ENCODE data around the gene MAGEB2. TPM values are rescaled to one million over a fixed set of nuclear protein-coding genes. Genes with fewer than 3 reads are reported as not detected.

The MAGEB2 gene, protein sequence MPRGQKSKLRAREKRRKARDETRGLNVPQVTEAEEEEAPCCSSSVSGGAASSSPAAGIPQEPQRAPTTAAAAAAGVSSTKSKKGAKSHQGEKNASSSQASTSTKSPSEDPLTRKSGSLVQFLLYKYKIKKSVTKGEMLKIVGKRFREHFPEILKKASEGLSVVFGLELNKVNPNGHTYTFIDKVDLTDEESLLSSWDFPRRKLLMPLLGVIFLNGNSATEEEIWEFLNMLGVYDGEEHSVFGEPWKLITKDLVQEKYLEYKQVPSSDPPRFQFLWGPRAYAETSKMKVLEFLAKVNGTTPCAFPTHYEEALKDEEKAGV
- not detected in 2 replicates for total RNA-seq (ENCODE audit: low replicate concordance)

DNA sequence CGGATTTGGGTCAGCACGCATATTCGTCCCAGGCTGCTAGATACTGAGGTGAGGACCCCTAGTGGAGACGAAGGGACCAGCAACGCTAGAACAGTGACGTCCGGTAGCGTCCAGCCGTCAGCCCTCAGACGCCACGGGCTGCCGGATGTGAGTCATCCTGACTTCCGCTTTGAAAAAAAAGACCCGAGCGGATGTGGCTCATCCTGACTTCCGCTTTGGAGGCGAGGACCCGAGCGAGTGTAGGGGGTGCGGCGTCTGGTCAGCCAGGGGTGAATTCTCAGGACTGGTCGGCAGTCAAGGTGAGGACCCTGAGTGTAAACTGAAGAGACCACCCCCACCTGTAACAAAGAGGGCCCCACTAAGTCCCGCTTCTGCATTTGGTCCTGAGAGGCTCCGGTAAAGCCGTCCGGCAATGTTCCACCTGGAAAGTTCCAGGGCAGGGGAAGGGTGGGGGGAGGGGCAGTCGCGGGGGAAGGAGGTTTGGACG, at the start of gene MAGEB2:
Gene MAGEB2 (plus strand): TSS at position 207 of the 487 bp plus-strand sequence. CDS start 3,018 bp downstream, outside the sequence.
- H3K27me3 Mint-ChIP-seq (ENCODE audit: insufficient read depth, low read depth), result peaks cover 3% of the 10 kb centered on the region
- Histone ChIP-seq H2AFZ (replicated peaks) (no peak within 1 kb of the TSS), H3K9ac (no peak within 1 kb of the TSS), H3K4me2 (no peak within 1 kb of the TSS), H3K27me3 (no peaks in the 10 kb centered on the region), H3F3A (ENCODE audit: low read depth) (no peaks in the 10 kb centered on the region), H4K20me1 (ENCODE audit: low read depth) (no peaks in the 10 kb centered on the region), H3K79me2 (ENCODE audit: low read depth) (no peaks in the 10 kb centered on the region), H3K36me3 (no peaks in the 10 kb centered on the region), H3K4me1 (no peaks in the 10 kb centered on the region), H3K4me3 (no peak within 1 kb of the TSS), H3K27ac (no peak within 1 kb of the TSS), H3K9me3 (ENCODE audit: low read depth) (no peaks in the 10 kb centered on the region)
- no peaks in the 10 kb centered on the region for H3K4me1 Mint-ChIP-seq
- no peak within 1 kb of the TSS for H3K4me3 Mint-ChIP-seq
- no peaks in the 10 kb centered on the region for H3K36me3 Mint-ChIP-seq
- no peak within 1 kb of the TSS for H3K27ac Mint-ChIP-seq
- TF ChIP-seq, protein P1, sequence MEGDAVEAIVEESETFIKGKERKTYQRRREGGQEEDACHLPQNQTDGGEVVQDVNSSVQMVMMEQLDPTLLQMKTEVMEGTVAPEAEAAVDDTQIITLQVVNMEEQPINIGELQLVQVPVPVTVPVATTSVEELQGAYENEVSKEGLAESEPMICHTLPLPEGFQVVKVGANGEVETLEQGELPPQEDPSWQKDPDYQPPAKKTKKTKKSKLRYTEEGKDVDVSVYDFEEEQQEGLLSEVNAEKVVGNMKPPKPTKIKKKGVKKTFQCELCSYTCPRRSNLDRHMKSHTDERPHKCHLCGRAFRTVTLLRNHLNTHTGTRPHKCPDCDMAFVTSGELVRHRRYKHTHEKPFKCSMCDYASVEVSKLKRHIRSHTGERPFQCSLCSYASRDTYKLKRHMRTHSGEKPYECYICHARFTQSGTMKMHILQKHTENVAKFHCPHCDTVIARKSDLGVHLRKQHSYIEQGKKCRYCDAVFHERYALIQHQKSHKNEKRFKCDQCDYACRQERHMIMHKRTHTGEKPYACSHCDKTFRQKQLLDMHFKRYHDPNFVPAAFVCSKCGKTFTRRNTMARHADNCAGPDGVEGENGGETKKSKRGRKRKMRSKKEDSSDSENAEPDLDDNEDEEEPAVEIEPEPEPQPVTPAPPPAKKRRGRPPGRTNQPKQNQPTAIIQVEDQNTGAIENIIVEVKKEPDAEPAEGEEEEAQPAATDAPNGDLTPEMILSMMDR (IDR thresholded peaks at IDR 0.05), result peak; percentile 10
- no peak for TF ChIP-seq EZH2phosphoT487 (IDR thresholded peaks at IDR 0.05)
- TF ChIP-seq EZH2 (IDR thresholded peaks at IDR 0.05), result no peak
- H3K9me3 Mint-ChIP-seq, result peaks cover 4% of the 10 kb centered on the region
- DNase-seq (ENCODE audit: low spot score), result no peak

DNA sequence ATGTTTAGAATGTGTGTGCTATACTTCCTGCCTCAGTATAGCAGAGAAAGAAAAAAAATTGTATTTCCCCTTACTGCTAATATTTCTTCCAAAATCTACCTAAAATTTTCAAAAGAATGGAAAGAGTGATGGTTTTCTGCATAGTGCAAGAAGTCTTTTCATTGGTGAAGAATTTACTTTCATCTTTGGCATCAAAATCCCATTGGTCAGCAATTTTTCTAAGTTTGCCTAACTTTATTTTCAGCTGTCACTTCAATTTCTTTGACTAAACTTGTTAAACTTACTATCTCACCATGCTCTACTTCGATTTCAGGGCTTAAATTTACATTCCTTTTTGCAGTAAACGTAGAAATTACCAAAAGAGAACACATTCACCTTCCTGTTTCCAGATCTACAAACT, 44.5 kb upstream of the MAGEB2 start:
- Histone ChIP-seq H3F3A (ENCODE audit: low read depth) (no peaks in the 10 kb centered on the region), H4K20me1 (ENCODE audit: low read depth) (no peaks in the 10 kb centered on the region), H3K9ac (no peak overlapping the region), H3K27ac (no peak overlapping the region), H3K4me1 (no peaks in the 10 kb centered on the region), H3K36me3 (no peaks in the 10 kb centered on the region), H3K4me2 (no peak overlapping the region), H3K27me3 (no peaks in the 10 kb centered on the region), H2AFZ (replicated peaks) (no peak overlapping the region), H3K79me2 (ENCODE audit: low read depth) (no peaks in the 10 kb centered on the region), H3K9me3 (ENCODE audit: low read depth) (no peaks in the 10 kb centered on the region), H3K4me3 (no peak overlapping the region)
- TF ChIP-seq, protein P1 (IDR thresholded peaks at IDR 0.05), result no peak
- TF ChIP-seq EZH2 (IDR thresholded peaks at IDR 0.05) (no peak), EZH2phosphoT487 (IDR thresholded peaks at IDR 0.05) (no peak)
- Mint-ChIP-seq H3K9me3 (no peaks in the 10 kb centered on the region), H3K27ac (no peak overlapping the region), H3K4me1 (no peaks in the 10 kb centered on the region), H3K27me3 (ENCODE audit: insufficient read depth, low read depth) (no peaks in the 10 kb centered on the region), H3K36me3 (no peaks in the 10 kb centered on the region), H3K4me3 (no peak overlapping the region)
- no peak for DNase-seq (ENCODE audit: low spot score)

DNA sequence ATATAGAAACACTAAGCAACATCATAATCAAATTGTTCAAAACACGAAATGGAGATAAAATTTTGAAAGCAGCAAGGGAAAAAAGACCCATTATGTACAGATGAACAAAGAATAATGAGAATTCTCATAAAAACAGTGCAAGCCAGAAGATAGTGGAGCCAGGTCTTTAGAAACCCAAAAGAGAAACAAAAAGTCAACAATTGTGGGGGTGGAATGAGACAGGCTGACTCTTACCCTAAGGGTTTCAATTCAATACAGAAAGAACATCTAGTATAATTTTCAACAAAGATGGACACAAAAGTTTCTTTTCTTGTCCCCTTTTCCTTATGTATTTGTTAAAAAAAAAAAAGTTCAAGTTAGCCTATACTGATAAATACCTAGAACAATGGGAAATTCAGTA, 34.0 kb upstream of the MAGEB2 start:
- no peak overlapping the region for H3K4me3 ChIP-seq
- H3K27ac ChIP-seq, result no peak overlapping the region
- H3K9ac ChIP-seq, result no peak overlapping the region
- Mint-ChIP-seq H3K27ac (no peak overlapping the region), H3K27me3 (ENCODE audit: insufficient read depth, low read depth) (peaks cover 2% of the 10 kb centered on the region), H3K4me3 (no peak overlapping the region), H3K9me3 (no peaks in the 10 kb centered on the region), H3K36me3 (no peaks in the 10 kb centered on the region), H3K4me1 (no peaks in the 10 kb centered on the region)
- TF ChIP-seq EZH2phosphoT487 (IDR thresholded peaks at IDR 0.05) (no peak), EZH2 (IDR thresholded peaks at IDR 0.05) (no peak)
- TF ChIP-seq, protein P1 (IDR thresholded peaks at IDR 0.05), result no peak
- no peaks in the 10 kb centered on the region for H4K20me1 ChIP-seq (ENCODE audit: low read depth)
- no peaks in the 10 kb centered on the region for H3K36me3 ChIP-seq
- no peak for DNase-seq (ENCODE audit: low spot score)
- H2AFZ ChIP-seq (replicated peaks), result no peak overlapping the region
- no peaks in the 10 kb centered on the region for H3K79me2 ChIP-seq (ENCODE audit: low read depth)
- no peaks in the 10 kb centered on the region for H3K27me3 ChIP-seq
- no peaks in the 10 kb centered on the region for H3K4me1 ChIP-seq
- H3K4me2 ChIP-seq, result no peak overlapping the region
- H3F3A ChIP-seq (ENCODE audit: low read depth), result no peaks in the 10 kb centered on the region
- H3K9me3 ChIP-seq (ENCODE audit: low read depth), result peaks cover 7% of the 10 kb centered on the region
